Measurements from ENCODE around the gene SLC9A1.

DNA sequence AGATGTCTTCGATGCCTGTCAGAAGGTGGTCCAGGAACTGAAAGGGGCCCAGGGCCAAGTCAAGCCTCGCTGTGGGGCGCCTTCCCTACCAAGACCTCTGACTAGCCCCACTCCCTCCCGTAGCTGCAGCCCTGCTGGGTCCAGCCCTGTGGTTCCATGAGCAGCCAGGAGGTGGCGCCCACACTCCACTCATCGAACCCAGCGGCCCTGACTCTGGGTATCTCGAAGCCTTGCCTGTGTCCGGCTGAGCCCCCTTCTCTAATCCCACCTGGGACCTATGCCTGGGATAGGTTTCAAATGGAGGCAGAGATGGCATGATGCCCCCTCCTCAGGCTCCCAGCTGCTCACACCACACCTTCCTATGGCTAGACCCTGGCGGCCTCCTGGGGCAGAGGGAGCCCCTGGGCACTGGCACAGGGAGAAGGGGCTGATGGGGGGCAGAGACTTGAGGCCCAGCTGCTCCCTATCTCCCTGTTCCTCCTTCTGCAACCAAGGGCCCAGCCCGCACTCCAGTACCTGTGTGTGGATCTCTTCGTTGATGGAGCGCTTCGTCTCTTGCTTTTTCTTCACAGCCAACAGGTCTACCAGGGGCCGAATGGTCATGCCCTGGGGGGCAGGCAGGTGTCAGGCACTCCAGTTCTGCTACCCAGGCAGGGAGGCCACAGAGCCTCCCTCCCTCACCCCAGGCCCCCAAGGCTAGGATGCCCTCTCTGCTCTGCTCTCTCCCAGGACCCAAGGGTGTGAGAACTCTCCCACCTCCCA, 52.0 kb downstream of the SLC9A1 start:
- TF ChIP-seq, protein P1, sequence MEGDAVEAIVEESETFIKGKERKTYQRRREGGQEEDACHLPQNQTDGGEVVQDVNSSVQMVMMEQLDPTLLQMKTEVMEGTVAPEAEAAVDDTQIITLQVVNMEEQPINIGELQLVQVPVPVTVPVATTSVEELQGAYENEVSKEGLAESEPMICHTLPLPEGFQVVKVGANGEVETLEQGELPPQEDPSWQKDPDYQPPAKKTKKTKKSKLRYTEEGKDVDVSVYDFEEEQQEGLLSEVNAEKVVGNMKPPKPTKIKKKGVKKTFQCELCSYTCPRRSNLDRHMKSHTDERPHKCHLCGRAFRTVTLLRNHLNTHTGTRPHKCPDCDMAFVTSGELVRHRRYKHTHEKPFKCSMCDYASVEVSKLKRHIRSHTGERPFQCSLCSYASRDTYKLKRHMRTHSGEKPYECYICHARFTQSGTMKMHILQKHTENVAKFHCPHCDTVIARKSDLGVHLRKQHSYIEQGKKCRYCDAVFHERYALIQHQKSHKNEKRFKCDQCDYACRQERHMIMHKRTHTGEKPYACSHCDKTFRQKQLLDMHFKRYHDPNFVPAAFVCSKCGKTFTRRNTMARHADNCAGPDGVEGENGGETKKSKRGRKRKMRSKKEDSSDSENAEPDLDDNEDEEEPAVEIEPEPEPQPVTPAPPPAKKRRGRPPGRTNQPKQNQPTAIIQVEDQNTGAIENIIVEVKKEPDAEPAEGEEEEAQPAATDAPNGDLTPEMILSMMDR (IDR thresholded peaks at IDR 0.05) = peak; percentile 96
- TF ChIP-seq EZH2 (IDR thresholded peaks at IDR 0.05) (no peak), EZH2phosphoT487 (IDR thresholded peaks at IDR 0.05) (no peak)

Measured in neural progenitor cell (in vitro differentiated cells).